ENCODE measurements around the gene GARIN5A. TPM values are rescaled to one million over a fixed set of nuclear protein-coding genes. Genes with fewer than 3 reads are reported as not detected.

Gene GARIN5A
- total and polyA plus RNA-seq, 2 experiments from 2014 or later, result 5.0 to 10.4 TPM

GRCh38 chr19:50486823-50487515, 10.3 kb upstream of the GARIN5A start:
- no peak overlapping the region for H3K4me2 ChIP-seq
- no peaks in the 10 kb centered on the region for H3K4me1 ChIP-seq (ENCODE audit: insufficient read depth)
- no peak overlapping the region for H3K4me3 ChIP-seq
- no peak for DNase-seq (ENCODE audit: low spot score)
- peaks cover 16% of the 10 kb centered on the region for H3K27me3 ChIP-seq
- no peaks in the 10 kb centered on the region for H3K9me2 ChIP-seq (replicated peaks; ENCODE audit: insufficient read depth)
- no peak overlapping the region for H3K27ac ChIP-seq
- H2AFZ ChIP-seq, result no peak overlapping the region
- 82% methylated on average over 18 of the region's 18 CpGs for WGBS (ENCODE audit: low lambda C conversion rate, missing lambda C conversion rate)
- peak; percentile 40 for TF ChIP-seq CTCF (IDR thresholded peaks at IDR 0.05; ENCODE audit: poor library complexity)
- no peak for TF ChIP-seq EZH2 (IDR thresholded peaks at IDR 0.05; ENCODE audit: borderline replicate concordance)
- no peaks in the 10 kb centered on the region for H3K79me2 ChIP-seq
- no peaks in the 10 kb centered on the region for H4K20me1 ChIP-seq (ENCODE audit: insufficient read depth, poor library complexity, severe bottlenecking)
- no peaks in the 10 kb centered on the region for H3K9me3 ChIP-seq (ENCODE audit: low read depth)
- H3K36me3 ChIP-seq (replicated peaks; ENCODE audit: insufficient read depth, low read depth), result no peaks in the 10 kb centered on the region

GRCh38 chr19:50485284-50485955, 8.8 kb upstream of the GARIN5A start:
- H3K27ac ChIP-seq, result no peak overlapping the region
- no peak overlapping the region for H3K4me2 ChIP-seq
- H3K9me2 ChIP-seq (replicated peaks; ENCODE audit: insufficient read depth), result no peaks in the 10 kb centered on the region
- TF ChIP-seq EZH2phosphoT487 (IDR thresholded peaks at IDR 0.05; ENCODE audit: low read depth, severe bottlenecking, unreplicated experiment) (no peak), EZH2 (IDR thresholded peaks at IDR 0.05; ENCODE audit: borderline replicate concordance) (no peak), CTCF (IDR thresholded peaks at IDR 0.05; ENCODE audit: poor library complexity) (no peak)
- no peaks in the 10 kb centered on the region for H3K4me1 ChIP-seq (ENCODE audit: insufficient read depth)
- WGBS (ENCODE audit: low lambda C conversion rate, missing lambda C conversion rate), result 98% methylated on average over 8 of the region's 10 CpGs
- no peak overlapping the region for H2AFZ ChIP-seq
- no peak for DNase-seq (ENCODE audit: low spot score)
- H3K27me3 ChIP-seq, result peaks cover 8% of the 10 kb centered on the region
- H3K9me3 ChIP-seq (ENCODE audit: low read depth), result no peaks in the 10 kb centered on the region
- H3K4me3 ChIP-seq, result no peak overlapping the region
- H3K79me2 ChIP-seq, result no peaks in the 10 kb centered on the region
- H3K36me3 ChIP-seq (replicated peaks; ENCODE audit: insufficient read depth, low read depth), result no peaks in the 10 kb centered on the region
- H4K20me1 ChIP-seq (ENCODE audit: insufficient read depth, poor library complexity, severe bottlenecking), result peaks cover 5% of the 10 kb centered on the region

- WGBS (ENCODE audit: low lambda C conversion rate, missing lambda C conversion rate), result 95% methylated on average over 10 of the region's 10 CpGs
- no peak for DNase-seq (ENCODE audit: low spot score)
- Histone ChIP-seq H4K20me1 (ENCODE audit: insufficient read depth, poor library complexity, severe bottlenecking) (peaks cover 28% of the 10 kb centered on the region), H3K9me3 (ENCODE audit: low read depth) (no peaks in the 10 kb centered on the region), H3K36me3 (replicated peaks; ENCODE audit: insufficient read depth, low read depth) (no peaks in the 10 kb centered on the region), H3K9me2 (replicated peaks; ENCODE audit: insufficient read depth) (no peaks in the 10 kb centered on the region), H3K27ac (no peak overlapping the region), H2AFZ (no peak overlapping the region), H3K79me2 (peaks cover 11% of the 10 kb centered on the region), H3K4me1 (ENCODE audit: insufficient read depth) (no peaks in the 10 kb centered on the region), H3K27me3 (peaks cover 8% of the 10 kb centered on the region), H3K4me2 (no peak overlapping the region), H3K4me3 (no peak overlapping the region)
- no peak for TF ChIP-seq CTCF (IDR thresholded peaks at IDR 0.05; ENCODE audit: poor library complexity)
- no peak for TF ChIP-seq EZH2 (IDR thresholded peaks at IDR 0.05; ENCODE audit: borderline replicate concordance)
- TF ChIP-seq EZH2phosphoT487 (IDR thresholded peaks at IDR 0.05; ENCODE audit: low read depth, severe bottlenecking, unreplicated experiment), result no peak
Measured at GRCh38 chr19:50482916-50483315, 6.3 kb upstream of the GARIN5A start.

Measured in hepatocyte (in vitro differentiated cells).